SK-N-SH treated with all-trans-retinoic acid at 6 μM for 48 hours (cell line): ENCODE results near the gene DOK5.

ENCODE experiments used
- ATAC-seq: fragments of 200-7000 bp; cut with Tn5 transposase; 3 replicates; pipeline ENCODE4 v1.9.1; 2020; ENCODE audit warnings: mild to moderate bottlenecking, moderate library complexity
- ARNTL ChIP-seq: fragments of 450-650 bp; formaldehyde crosslinking; IDR thresholded peaks from 2 replicates; pipeline ENCODE4 v1.5.0; 2020; ENCODE audit warnings: low read depth, mild to moderate bottlenecking, moderate library complexity, borderline replicate concordance
- BACH2 ChIP-seq: fragments of 250-450 bp; sonication (Bioruptor Pico); IDR thresholded peaks from 2 replicates; pipeline ENCODE4 v1.9.0; 2021; ENCODE audit warnings: mild to moderate bottlenecking, borderline replicate concordance
- CREB5 ChIP-seq: fragments of 250-450 bp; sonication (Bioruptor Pico); IDR thresholded peaks from 2 replicates; pipeline ENCODE4 v1.5.1; 2020; ENCODE audit warnings: low read depth, mild to moderate bottlenecking, moderate library complexity
- CSDC2 ChIP-seq: fragments of 250-450 bp; sonication (Bioruptor Pico); IDR thresholded peaks from 2 replicates; pipeline ENCODE4 v1.5.0; 2020; ENCODE audit warnings: mild to moderate bottlenecking, moderate library complexity
- GLIS3 ChIP-seq: fragments of 250-450 bp; sonication (Bioruptor Pico); IDR thresholded peaks from 2 replicates; pipeline ENCODE4 v1.5.0; 2020; ENCODE audit warnings: mild to moderate bottlenecking, moderate library complexity
- ISL1 ChIP-seq: fragments of 250-450 bp; sonication (Bioruptor Pico); IDR thresholded peaks from 2 replicates; pipeline ENCODE4 v2.1.2; 2022; ENCODE audit warnings: mild to moderate bottlenecking, moderate library complexity
- PPARA ChIP-seq: fragments of 250-450 bp; sonication (Bioruptor Pico); IDR thresholded peaks from 2 replicates; pipeline ENCODE4 v1.5.0; 2020; ENCODE audit warnings: mild to moderate bottlenecking, borderline replicate concordance
- SNAI2 ChIP-seq: fragments of 250-450 bp; sonication (Bioruptor Pico); IDR thresholded peaks from 2 replicates; pipeline ENCODE4 v1.5.0; 2020; ENCODE audit warnings: mild to moderate bottlenecking, moderate library complexity
- TCF4 ChIP-seq: fragments of 250-450 bp; sonication (Bioruptor Pico); IDR thresholded peaks from 2 replicates; pipeline ENCODE4 v1.8.0; 2021; ENCODE audit warnings: mild to moderate bottlenecking, moderate library complexity, borderline replicate concordance
- TOX ChIP-seq: fragments of 250-450 bp; sonication (Bioruptor Pico); IDR thresholded peaks from 2 replicates; pipeline ENCODE4 v1.8.0; 2021; ENCODE audit warnings: mild to moderate bottlenecking, moderate library complexity, borderline replicate concordance
- TSHZ2 ChIP-seq: fragments of 250-450 bp; sonication (Bioruptor Pico); IDR thresholded peaks from 2 replicates; pipeline ENCODE4 v1.5.0; 2020; ENCODE audit warnings: mild to moderate bottlenecking, moderate library complexity
- ZC3H10 ChIP-seq: fragments of 250-450 bp; sonication (Bioruptor Pico); IDR thresholded peaks from 2 replicates; pipeline ENCODE4 v1.5.1; 2021; ENCODE audit warnings: mild to moderate bottlenecking, moderate library complexity
- ZFP3 ChIP-seq: fragments of 250-450 bp; sonication (Bioruptor Pico); IDR thresholded peaks from 2 replicates; pipeline ENCODE4 v1.5.0; 2020; ENCODE audit warnings: mild to moderate bottlenecking, moderate library complexity
- ZFP30 ChIP-seq: fragments of 450-650 bp; formaldehyde crosslinking; IDR thresholded peaks from 2 replicates; pipeline ENCODE4 v1.5.0; 2022; ENCODE audit warnings: mild to moderate bottlenecking, moderate library complexity
- ZNF565 ChIP-seq: fragments of 450-650 bp; formaldehyde crosslinking; conservative IDR thresholded peaks from 2 replicates; pipeline ENCODE4 v1.5.0; 2020; ENCODE audit warnings: low read depth, mild to moderate bottlenecking, moderate library complexity
- ZNF70 ChIP-seq: fragments of 450-650 bp; formaldehyde crosslinking; IDR thresholded peaks from 2 replicates; pipeline ENCODE4 v1.5.0; 2020; ENCODE audit warnings: mild to moderate bottlenecking, moderate library complexity
- ZNF8 ChIP-seq: fragments of 450-650 bp; formaldehyde crosslinking; IDR thresholded peaks from 2 replicates; pipeline ENCODE4 v1.5.0; 2020; ENCODE audit warnings: mild to moderate bottlenecking, moderate library complexity
- TF ChIP-seq, protein P1 (sequence below): fragments of 250-450 bp; sonication (Bioruptor Pico); IDR thresholded peaks from 2 replicates; pipeline ENCODE4 v1.8.0; 2021; ENCODE audit warnings: low read depth, mild to moderate bottlenecking, moderate library complexity, borderline replicate concordance
- TF ChIP-seq, protein P2 (sequence below): fragments of 250-450 bp; sonication (Bioruptor Pico); IDR thresholded peaks from 2 replicates; pipeline ENCODE4 v1.5.1; 2021; ENCODE audit warnings: mild to moderate bottlenecking, moderate library complexity
- TF ChIP-seq, protein P3 (sequence below): fragments of 250-450 bp; sonication (Bioruptor Pico); IDR thresholded peaks from 2 replicates; pipeline ENCODE4 v1.8.0; 2020; ENCODE audit warnings: mild to moderate bottlenecking, moderate library complexity, borderline replicate concordance

The DOK5 gene

GRCh38 chr20:54469293-54469692 is 6.1 kb upstream of the DOK5 start:
- TF ChIP-seq TSHZ2 (CRISPR knock-in tag) (no peak), TCF4 (no peak), ZNF70 (no peak), ZFP30 (no peak), CREB5 (no peak), ZNF565 (no peak), TOX (no peak), SNAI2 (CRISPR knock-in tag) (no peak), ARNTL (CRISPR knock-in tag) (no peak), CSDC2 (no peak), ZFP3 (CRISPR knock-in tag) (no peak), BACH2 (no peak), GLIS3 (CRISPR knock-in tag) (no peak), ZNF8 (CRISPR knock-in tag) (no peak), PPARA (CRISPR knock-in tag) (no peak)
- TF ChIP-seq, protein P1, sequence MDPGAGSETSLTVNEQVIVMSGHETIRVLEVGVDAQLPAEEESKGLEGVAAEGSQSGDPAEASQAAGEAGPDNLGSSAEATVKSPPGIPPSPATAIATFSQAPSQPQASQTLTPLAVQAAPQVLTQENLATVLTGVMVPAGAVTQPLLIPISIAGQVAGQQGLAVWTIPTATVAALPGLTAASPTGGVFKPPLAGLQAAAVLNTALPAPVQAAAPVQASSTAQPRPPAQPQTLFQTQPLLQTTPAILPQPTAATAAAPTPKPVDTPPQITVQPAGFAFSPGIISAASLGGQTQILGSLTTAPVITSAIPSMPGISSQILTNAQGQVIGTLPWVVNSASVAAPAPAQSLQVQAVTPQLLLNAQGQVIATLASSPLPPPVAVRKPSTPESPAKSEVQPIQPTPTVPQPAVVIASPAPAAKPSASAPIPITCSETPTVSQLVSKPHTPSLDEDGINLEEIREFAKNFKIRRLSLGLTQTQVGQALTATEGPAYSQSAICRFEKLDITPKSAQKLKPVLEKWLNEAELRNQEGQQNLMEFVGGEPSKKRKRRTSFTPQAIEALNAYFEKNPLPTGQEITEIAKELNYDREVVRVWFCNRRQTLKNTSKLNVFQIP (CRISPR knock-in tag), result no peak
- TF ChIP-seq, protein P2, sequence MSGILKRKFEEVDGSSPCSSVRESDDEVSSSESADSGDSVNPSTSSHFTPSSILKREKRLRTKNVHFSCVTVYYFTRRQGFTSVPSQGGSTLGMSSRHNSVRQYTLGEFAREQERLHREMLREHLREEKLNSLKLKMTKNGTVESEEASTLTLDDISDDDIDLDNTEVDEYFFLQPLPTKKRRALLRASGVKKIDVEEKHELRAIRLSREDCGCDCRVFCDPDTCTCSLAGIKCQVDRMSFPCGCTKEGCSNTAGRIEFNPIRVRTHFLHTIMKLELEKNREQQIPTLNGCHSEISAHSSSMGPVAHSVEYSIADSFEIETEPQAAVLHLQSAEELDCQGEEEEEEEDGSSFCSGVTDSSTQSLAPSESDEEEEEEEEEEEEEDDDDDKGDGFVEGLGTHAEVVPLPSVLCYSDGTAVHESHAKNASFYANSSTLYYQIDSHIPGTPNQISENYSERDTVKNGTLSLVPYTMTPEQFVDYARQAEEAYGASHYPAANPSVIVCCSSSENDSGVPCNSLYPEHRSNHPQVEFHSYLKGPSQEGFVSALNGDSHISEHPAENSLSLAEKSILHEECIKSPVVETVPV, result no peak
- TF ChIP-seq, protein P3, sequence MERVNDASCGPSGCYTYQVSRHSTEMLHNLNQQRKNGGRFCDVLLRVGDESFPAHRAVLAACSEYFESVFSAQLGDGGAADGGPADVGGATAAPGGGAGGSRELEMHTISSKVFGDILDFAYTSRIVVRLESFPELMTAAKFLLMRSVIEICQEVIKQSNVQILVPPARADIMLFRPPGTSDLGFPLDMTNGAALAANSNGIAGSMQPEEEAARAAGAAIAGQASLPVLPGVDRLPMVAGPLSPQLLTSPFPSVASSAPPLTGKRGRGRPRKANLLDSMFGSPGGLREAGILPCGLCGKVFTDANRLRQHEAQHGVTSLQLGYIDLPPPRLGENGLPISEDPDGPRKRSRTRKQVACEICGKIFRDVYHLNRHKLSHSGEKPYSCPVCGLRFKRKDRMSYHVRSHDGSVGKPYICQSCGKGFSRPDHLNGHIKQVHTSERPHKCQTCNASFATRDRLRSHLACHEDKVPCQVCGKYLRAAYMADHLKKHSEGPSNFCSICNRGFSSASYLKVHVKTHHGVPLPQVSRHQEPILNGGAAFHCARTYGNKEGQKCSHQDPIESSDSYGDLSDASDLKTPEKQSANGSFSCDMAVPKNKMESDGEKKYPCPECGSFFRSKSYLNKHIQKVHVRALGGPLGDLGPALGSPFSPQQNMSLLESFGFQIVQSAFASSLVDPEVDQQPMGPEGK, result no peak
- no peak for ATAC-seq

DNA sequence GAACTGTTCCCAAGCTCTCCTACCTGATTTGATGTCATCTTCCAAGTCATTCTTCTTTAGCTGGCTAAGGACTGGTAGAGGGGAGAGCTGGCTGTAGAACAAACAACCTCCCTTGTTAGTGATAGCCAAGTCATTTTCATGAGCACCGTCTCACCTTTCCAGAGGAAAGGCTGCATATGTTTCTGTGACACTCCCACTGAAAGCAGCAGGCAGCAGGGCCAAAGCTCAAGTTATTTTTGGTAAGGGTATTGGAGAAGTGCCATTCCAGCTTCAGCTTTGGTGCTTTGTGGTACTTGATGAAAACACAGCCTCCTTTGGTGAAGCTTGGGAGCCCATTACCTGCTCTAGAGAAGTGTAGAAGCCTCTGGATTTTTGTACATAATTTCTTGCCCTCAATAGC is 5.4 kb upstream of the DOK5 start:
- TF ChIP-seq ZNF565, result no peak
- TF ChIP-seq ZFP30, result no peak
- no peak for TF ChIP-seq TSHZ2 (CRISPR knock-in tag)
- TF ChIP-seq CREB5, result no peak
- no peak for TF ChIP-seq ZFP3 (CRISPR knock-in tag)
- TF ChIP-seq CSDC2, result no peak
- no peak for TF ChIP-seq ISL1
- no peak for TF ChIP-seq TOX
- TF ChIP-seq, protein P1 (CRISPR knock-in tag), result no peak
- TF ChIP-seq, protein P3, result no peak
- TF ChIP-seq ZNF8 (CRISPR knock-in tag), result no peak
- no peak for TF ChIP-seq ZNF70
- TF ChIP-seq ZC3H10 (CRISPR knock-in tag), result no peak
- TF ChIP-seq, all 23 proteins: peak for 0
- no peak for ATAC-seq
